Myocyte (in vitro differentiated cells): ENCODE results near the gene DIAPH3. TPM values are rescaled to one million over a fixed set of nuclear protein-coding genes. Genes with fewer than 3 reads are reported as not detected.

ENCODE experiments used
- DNase-seq: peaks from one replicate; pipeline ENCODE4 v3.0.0-alpha.2; 2012; ENCODE audit warnings: low read depth
- total RNA-seq: library from RNA; depleted of rRNA; stranded (reverse); fragments of >200 nt; gene quantifications from 2 replicates; pipeline ENCODE4 v1.2.3, GENCODE V29; 2014

DIAPH3 gene
- total RNA-seq, 1 donor from 2014 or later, result 3.2 TPM

GRCh38 chr13:59963827-59964226 lies 199.9 kb downstream of the DIAPH3 start:
- no peak for DNase-seq

- DNase-seq, result no peak
Observed at GRCh38 chr13:59963383-59963782, 200.3 kb downstream of the DIAPH3 start.

DNA sequence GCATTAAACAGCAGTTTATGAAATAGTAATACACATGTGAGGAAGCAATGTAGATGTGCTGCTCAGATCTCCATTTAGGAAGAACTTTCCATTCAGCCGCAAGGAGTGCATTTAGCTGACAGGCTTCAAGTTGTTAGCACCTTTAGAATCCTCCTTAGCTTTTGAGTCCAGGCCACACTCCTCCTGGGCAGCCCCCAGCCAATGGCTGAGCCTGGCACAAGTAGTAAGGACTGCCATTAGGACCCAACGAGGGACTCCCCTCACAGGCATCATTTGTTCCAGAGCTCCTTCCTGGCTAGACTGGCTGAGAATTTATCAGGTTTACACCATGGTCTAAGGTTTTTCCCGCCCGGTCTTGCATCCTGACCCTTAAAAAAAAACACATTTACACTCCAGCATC lies 201.4 kb downstream of the DIAPH3 start:
- no peak for DNase-seq

DNA sequence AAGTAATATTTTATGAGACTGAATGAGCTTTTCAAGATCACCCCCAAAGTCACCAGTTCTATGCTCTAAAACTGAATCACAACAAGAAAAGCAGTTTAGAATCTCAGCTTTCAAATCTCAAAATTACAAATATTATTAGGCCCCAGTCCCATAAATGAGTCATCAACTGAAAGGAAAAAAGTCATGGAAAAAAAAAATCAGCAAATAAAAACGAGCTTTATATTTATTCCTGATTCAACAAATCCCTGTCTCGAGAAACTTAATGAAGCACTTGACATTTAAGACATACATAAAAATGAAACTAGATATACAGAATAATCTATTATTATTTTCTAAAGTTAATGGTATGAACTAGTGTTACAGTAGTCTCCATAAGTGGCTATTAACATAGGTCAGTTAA lies 203.0 kb downstream of the DIAPH3 start:
- no peak for DNase-seq

- DNase-seq, result no peak
Observed at GRCh38 chr13:59957438-59957837, 206.3 kb downstream of the DIAPH3 start.

DNA sequence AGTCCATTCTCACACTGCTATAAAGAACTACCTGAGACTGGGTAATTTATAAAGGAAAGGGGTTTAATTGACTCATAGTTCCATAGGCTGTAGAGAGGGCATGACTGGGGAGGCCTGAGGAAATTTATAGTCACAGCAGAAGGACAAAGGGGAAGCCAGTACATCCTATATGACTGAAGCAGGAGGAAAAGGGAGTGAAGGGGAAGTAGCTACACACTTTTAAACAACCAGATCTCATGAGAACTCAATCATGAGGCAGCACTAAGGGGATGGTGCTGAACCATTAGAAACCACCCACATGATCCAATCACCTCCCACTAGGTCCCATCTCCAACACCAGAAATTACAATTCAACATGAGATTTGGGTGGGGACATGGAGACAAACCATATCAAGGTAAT lies 209.1 kb downstream of the DIAPH3 start:
- no peak for DNase-seq

- DNase-seq, result no peak
Observed at GRCh38 chr13:59951011-59951410, 212.7 kb downstream of the DIAPH3 start.

- DNase-seq, result peak; percentile 9
Observed at GRCh38 chr13:59950266-59950665, 213.5 kb downstream of the DIAPH3 start.

GRCh38 chr13:59948686-59949085 lies 215.0 kb downstream of the DIAPH3 start:
- no peak for DNase-seq

- peak; percentile 52 for DNase-seq
Observed at GRCh38 chr13:59946944-59947343, 216.8 kb downstream of the DIAPH3 start.

DNA sequence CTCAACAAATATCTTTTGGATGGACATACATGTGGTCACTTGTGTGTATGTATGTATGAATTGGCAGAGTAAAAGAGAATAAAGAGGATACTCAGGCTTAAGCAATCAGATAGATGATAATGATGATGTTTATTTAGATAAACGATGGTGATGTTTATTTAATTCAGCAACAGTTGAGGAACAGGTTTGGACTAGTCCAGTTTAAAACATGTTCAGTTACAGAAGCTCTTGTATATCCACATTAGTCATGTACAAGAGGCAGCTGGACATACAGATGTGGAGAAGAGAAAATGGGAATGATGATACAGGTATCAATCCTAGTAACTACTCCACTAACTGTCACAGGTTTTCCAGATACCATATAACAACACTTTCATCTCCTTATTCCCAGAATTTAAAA lies 232.1 kb downstream of the DIAPH3 start:
- no peak for DNase-seq

DNA sequence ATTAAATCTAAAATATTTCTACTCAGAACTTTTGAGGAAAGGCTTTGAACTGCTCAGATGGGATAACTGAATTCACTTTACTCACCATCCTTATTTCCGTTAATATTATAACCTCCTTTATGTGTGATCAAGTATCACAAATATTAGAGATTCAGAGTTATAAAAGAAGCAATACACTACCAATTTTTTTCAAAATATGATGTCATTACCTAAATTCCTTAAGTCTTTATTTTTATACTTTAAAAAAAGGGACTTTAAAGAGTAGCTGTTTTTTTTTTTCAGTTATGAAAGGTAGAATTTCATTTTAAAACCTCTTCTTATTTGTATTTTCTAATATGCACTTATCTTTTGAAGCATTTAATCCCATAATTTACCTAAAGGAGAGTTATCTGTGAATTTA lies 239.5 kb downstream of the DIAPH3 start:
- no peak for DNase-seq

DNA sequence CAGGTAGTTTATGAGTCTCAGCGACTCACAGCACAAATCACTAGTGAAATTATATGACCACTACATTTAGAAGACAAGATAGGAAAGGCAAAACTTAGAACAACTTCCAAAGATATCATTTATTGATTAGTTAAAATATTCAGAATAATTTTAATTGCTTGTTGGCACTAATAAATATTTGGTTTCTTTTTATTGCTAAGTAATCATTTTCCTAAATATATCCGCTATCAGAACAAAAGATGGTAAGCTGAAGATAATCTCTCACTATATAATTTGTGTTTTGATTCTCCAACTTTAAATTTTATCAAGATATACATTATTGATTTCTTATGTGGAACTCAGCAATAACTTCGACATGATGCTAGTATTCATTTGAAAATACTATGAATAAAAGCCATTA lies 248.5 kb downstream of the DIAPH3 start:
- DNase-seq, result no peak

GRCh38 chr13:59914556-59914955 lies 249.2 kb downstream of the DIAPH3 start:
- DNase-seq, result peak; percentile 5

- DNase-seq, result peak; percentile 51
Observed at GRCh38 chr13:59906413-59907049, 257.2 kb downstream of the DIAPH3 start.

DNA sequence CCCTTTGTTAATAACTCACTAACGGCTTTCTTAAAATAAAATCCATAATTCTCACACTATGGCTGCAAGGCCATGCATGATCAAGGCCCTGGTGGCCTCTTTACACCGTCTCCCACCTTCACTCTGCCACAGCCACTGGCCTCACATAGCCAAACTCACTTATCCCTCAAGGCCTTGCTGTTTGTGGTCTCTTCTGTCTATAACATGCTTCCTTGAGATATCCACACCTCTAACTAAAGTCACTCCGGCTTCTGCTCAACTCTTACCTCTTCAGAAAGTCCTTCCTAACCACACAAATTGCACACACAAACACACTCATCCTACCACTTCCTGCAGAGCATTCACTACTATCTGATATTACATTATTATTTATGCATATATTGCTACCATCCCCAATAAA lies 262.5 kb downstream of the DIAPH3 start:
- DNase-seq, result no peak

DNA sequence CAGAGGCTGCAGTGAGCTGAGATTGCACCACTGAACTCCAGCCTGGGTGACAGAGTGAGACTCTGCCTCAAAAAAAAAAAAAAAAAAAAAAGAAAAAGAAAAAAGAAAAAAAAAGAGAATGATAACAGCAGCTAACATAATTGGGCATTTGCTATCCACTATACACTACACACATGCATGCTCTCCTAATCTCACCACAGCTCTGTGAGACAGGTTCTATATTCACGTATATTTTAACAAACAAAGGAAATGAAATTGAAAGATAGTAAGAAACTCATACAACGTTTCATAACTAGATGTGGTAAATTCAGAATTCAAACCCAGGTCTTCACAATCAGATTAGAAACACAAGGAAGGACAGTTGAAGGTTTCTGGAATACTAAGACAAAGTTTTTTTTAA lies 265.7 kb downstream of the DIAPH3 start:
- no peak for DNase-seq

GRCh38 chr13:59893266-59893665 lies 270.5 kb downstream of the DIAPH3 start:
- DNase-seq, result no peak

DNA sequence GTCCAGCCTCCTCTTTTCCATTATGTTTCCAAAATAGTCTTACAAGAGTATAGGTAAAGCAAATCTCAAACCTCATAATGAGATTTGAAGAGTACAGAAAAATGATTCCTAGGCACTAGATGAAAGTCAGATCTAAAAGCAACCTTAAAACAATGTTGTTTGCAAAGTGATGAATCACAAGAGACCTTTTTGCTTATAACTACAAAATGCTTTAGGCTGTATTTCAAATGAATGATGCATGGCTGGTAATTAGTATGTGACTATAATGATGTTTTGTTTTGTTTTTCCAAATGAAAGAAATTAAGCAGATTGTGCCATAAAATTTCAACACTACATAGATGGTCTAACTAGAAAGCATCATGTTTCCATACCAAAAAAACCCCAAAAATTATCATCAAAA lies 272.7 kb downstream of the DIAPH3 start:
- DNase-seq, result no peak

DNA sequence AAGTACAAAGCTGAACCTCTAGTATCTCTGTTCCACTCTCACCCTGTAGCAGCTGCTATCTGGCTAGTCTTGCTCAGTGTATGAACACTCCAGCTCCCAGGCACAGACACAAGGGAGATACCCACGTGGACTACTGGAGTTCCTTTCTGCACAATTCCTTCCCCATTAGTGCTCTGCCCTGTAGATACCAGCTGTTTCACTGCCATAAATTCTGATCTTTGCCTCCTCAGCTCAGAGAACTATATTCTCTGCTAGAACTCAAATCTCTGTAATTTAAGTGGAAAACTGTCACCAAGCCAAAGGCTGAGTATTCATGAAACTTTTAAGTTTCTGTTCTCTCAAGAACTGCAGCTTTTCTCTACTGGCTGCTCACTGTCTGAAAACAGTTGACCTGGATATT lies 273.7 kb downstream of the DIAPH3 start:
- peak; percentile 51 for DNase-seq

GRCh38 chr13:59888408-59888807 lies 275.3 kb downstream of the DIAPH3 start:
- DNase-seq, result no peak

- DNase-seq, result no peak
Observed at GRCh38 chr13:59885076-59885475, 278.7 kb downstream of the DIAPH3 start.

DNA sequence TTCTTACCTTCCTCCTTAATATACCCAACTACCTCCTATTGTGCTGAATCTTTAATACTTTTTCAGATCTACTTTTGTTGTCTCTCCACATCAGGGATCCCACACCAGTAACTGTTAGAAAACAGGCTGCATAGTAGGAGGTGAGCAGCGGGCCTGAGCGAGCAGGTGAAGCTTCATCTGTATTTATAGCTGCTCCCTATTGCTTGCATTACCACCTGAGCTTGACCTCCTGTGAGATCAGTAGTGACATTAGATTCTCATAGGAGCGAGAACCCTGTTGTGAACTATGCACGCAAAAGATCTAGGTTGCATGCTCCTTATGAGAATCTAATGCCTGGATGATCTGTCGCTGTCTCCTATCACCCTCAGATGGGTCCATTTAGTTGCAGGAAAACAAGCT lies 279.8 kb downstream of the DIAPH3 start:
- DNase-seq, result no peak

GRCh38 chr13:59880468-59880867 lies 283.3 kb downstream of the DIAPH3 start:
- no peak for DNase-seq
